GM18507 (cell line): ENCODE measurements around the gene EML1.

Source experiments
- DNase-seq: peaks from one replicate; pipeline ENCODE4 v3.0.0; 2011; ENCODE audit warnings: low read depth; ENCODE audit not compliant: insufficient read length; ENCODE audit errors: extremely low spot score
- FAIRE-seq: peaks from 2 replicates; lab custom pipeline; 2011; peaks lifted over from hg19 to GRCh38; lab: Jason Lieb, UNC

Gene EML1

DNA sequence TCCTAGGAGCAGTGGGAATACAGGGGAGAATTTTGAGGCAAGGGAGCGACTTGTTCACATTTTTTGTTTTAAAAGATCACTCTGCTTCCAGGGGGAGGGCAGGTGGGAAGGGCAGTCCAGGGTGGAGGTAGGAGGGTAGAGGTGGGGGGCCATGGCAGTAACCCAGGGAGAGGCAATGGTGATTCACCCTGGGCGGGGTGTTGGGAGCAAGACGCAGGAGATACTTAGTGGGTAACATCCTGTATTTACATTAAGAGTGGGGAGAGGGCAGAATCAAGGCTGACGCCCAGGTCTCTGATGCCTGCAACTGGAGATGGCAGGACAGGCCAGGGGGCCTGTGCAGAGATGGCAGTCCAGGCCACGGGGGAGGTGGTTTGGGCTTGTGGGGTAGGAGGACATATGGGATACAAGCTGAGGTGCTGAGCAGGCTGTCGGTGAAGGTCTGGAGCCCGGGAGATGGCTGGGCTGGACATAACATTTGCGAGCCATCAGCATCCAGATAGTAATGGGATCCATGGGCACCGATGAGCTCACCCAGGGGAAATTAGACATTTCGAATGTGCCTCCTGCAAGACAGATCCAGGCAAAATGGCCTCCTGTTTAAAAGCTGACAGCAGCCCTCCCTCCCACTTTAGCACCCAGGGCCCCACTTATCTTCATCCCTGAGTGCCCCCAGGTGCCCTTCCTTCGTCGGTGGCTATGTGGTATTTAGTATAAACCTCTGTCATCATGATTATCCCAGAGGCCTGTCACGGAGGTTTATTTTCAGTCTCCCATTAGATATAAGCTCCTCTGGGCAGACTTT lies 9.3 kb downstream of the EML1 start:
- no peak for FAIRE-seq
- DNase-seq: no peak

DNA sequence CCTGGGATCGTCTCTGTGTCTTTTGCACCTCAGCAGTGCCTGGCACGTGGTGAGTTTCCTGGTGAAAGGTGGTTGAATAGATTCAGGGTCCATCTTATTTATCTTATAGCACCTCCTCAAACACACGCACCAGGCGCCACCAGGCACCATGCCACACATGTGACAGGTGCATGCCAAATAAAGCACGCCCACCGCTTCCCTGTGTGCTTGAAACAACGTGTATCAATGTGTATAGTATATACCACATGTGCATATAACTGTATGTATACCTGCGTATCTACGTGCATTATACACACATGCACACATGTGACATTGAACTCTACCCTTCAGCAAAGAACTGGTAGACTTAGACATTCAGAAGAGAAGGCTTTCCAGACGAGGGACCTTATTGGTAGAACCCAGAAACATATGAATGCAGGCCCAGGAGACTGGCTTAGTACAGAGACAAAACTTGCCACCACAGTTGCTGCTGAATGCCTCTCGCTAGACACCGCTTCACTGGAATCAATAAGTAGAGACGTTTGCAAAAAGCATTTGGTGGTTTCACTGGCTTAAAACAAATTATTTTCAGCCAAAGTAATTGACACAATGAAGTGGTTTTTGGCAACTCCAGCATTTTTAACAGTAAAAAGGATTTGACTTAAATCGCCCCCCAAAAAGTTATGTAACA lies 10.0 kb downstream of the EML1 start:
- DNase-seq (no peak), FAIRE-seq (no peak)

GRCh38 chr14:99803803-99804202 lies 10.6 kb downstream of the EML1 start:
- DNase-seq (no peak), FAIRE-seq (no peak)

- FAIRE-seq (no peak), DNase-seq (no peak)
These were observed 12.7 kb downstream of the EML1 start for GRCh38 chr14:99805757-99806439.

GRCh38 chr14:99806836-99807235 lies 13.6 kb downstream of the EML1 start:
- DNase-seq: no peak

DNA sequence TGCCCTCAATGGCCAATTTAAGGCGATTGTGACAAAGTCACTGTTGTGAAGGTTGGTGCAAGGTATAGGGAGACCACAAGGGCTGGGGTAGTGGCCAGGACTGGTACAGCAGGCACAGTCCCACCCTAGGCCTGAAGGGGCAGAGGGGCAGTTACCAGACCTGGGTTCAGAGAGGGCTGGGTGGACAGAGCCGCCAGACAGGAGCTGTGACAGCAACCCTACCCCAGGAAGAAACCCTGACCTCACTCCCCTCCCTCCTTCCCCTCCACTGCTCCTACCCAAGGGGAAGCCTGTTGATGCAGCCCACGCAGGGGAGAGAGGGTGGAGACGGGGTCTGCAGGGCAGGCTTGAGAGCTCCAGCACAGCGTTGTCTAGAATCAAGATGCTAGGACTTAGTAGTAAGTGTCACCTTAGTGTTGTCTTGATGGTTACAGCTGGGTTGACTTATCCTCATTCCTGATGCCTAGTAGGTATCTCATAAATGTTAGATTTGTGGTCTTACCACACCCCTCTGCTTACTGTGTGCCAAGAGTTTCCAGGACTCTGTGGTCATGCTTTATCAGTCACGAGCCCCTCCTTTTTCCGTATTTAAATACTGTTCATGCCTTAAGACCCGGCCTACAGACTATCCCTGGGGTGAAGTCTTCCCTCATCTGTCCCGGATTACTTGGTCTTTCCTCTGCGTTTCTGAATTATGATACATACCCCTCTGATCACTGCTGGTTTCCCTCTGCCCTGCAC lies 14.4 kb downstream of the EML1 start:
- DNase-seq (no peak), FAIRE-seq (no peak)

More at GRCh38 chr14:99806836-99807235, 13.6 kb downstream of the EML1 start:
- no peak for FAIRE-seq

DNA sequence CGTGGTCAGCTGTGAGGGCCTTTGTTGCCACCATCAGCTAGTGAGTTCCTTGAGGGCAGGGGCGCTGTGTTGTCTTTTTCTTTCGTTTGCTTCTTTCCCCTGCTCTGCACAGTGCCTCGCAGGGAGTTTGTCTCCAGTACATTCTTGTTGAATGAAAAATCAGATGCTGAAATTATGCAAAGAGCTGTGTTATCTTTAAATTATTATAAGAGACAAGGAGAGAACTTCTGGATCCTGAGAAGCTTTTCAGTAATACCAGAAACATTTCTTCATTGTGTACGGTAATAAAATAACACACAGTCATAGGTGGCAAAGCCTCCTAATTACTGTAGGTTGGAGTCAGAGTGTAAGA lies 14.9 kb downstream of the EML1 start:
- no peak for FAIRE-seq
- no peak for DNase-seq

DNA sequence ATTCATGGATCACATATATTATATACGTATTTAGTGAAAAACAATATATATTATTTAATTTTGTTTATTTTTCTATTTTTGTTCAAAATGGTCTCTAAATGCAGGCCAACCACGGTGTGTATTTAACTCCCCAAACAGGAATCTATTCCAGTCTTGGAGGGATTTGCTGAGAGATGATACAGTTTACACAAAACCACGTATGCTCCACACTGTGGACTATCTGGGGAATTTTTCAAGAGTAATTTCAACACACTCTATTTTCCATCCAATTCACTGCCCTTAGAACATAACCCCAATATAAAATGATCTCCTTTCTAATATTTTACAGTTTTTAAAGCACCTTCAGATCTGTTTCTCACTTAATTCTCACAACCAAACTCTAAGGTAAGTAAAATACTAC lies 15.3 kb downstream of the EML1 start:
- no peak for FAIRE-seq
- no peak for DNase-seq

- FAIRE-seq: no peak
- no peak for DNase-seq
These were observed 16.1 kb downstream of the EML1 start for GRCh38 chr14:99809360-99809759.

GRCh38 chr14:99809859-99810558 lies 16.8 kb downstream of the EML1 start:
- no peak for FAIRE-seq
- DNase-seq: no peak

- DNase-seq (no peak), FAIRE-seq (no peak)
These were observed 17.3 kb downstream of the EML1 start for GRCh38 chr14:99810559-99810874.

DNA sequence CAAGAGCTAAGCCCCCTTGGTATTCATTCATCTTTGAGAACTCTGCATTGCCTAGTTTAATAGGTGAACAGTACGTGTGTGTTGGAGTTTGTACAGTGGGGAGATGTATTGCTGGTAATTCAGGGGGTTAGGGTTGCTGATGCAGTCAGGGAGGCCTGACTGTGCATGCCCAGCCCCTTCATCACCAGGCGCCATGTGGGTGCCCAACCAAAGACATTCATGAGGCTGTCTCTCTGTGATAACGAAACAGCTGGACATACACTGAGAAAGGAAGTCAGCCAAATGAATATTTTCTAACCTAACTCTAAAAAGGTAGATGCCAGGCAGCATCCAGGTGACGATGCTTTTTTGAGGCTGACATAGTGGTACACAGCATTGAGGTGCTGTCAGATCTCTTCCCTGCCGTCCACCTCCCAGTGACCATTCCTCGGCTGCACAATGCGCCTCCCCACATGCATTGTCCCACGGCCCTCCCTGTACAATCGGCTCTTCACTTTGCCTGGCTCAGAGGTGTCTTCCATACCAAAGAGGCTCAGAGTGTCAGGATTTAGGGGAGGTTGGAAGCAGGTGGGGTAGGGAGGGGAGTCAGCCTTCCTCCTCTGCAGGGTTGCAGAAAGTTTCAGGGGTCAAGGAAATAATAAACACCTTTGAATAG lies 19.0 kb downstream of the EML1 start:
- no peak for DNase-seq
- FAIRE-seq: no peak

DNA sequence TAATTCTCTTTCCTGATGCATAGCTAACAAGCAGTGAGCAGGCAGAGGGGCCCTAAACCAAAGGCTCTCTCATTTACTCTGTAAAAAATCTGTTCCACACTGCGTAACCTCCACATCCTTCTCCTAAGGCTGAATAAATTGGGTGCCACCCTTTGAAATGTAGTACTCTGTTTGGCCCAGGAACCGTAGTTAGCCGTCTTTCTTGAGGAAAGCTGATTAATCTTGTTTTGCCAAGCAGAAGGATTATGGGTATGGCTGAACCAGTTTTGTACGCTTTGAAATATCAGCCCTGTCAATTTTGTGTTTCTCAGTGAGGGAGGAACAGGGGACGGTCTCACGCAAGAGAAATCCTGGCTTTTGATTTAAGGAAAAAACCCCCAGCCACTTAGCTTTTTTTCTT lies 19.7 kb downstream of the EML1 start:
- DNase-seq (no peak), FAIRE-seq (no peak)

DNA sequence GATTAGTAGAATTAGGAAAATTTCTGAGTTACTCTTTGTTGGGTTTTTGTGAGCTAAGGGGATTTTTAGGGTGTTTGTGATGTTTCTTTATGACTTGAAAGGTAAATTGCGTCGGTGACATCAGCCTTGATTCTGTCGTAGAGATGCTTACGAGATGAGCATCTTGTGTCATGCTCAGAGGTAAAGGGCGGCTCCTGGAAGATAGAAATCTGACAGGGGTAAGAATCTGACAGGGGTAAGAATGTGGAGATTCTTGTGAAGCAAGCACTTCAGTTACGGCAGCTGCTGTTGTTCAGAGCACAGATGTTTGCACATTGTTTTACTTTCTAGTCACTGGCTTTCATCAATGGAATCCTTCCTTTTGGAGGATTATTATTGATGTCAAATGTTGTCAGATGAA lies 22.5 kb downstream of the EML1 start:
- FAIRE-seq: no peak
- DNase-seq: no peak

DNA sequence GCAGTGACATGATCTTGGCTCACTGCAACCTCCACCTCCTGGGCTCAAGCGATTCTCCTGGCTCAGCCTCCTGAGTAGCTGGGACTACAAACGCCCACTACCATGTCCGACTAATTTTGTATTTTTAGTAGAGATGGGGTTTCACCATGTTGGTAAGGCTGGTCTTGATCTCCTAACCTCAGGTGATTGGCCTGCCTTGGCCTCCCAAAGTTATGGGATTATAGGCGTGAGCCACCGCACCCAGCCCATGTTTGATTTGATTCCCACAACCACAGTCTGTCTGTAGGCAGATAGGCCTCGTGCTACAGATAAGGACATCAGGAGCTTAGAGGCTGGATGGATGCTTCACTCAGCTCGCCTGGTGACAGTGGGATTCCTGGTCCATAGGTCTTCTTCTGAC lies 23.0 kb downstream of the EML1 start:
- FAIRE-seq (no peak), DNase-seq (no peak)

GRCh38 chr14:99816642-99817041 lies 23.4 kb downstream of the EML1 start:
- no peak for DNase-seq
- no peak for FAIRE-seq

DNA sequence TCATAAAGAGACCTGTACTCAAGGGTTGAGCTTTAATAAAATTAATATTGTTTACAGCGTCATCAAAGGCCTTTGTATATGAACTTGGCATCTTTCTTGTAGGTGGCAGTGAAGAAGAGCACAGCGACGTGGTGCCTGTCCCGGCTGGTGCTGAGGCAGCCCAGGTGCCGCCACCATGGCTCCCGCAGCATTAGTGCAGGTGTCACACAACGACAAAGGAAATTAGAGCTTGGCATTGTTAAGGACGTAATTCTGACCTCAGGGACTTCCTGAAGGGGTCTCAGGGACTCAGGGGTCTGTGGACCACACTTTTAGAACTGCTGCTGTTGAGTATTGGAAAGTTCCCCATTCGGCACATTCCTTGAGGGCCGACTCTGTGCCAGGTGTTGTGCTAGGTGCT lies 24.1 kb downstream of the EML1 start:
- FAIRE-seq (no peak), DNase-seq (no peak)

DNA sequence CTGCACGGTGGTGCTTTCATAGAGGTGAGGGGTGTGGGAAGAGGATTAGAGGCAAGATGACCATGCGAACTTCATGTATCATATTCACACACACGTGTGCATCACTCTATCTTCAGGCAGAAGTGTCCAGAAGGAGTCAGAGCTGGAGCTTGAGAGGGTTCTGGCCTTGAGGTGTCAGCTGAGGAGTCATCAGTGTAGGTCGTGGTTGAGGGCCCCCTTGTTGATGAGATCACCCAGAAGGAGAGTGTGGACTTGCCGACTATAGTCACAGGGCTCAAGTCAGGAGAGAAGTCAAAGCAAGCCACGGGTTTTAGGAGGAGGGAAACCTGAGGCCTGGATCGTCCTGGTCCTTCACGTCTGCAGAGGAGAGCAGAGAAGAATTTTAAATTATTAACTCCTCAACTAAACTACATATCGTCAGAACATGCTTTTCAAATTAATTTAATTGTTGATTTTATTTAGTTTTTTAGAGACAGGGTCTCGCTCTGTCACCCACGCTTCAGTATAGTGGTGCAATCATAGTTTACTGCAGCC lies 25.4 kb downstream of the EML1 start:
- DNase-seq: no peak
- no peak for FAIRE-seq

DNA sequence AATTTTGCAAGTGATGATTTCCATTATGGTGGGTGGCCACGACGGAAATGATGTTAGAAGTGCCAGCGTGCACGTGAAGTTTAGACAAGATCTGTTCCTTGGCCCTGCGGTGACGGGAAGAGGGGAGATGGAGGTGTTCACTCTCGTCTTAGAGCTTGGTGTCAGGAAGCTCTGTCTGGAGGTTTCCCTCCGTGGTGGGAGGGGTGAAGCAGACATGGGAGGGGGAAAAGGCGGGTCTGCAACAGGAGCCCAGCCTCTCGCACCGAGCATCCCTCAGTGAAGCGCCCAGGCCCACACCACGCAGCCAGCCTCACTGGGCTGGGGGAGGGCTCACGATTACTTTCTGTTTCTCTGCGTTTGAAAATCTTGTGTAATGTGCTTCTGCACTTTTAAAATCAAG lies 26.3 kb downstream of the EML1 start:
- no peak for DNase-seq
- no peak for FAIRE-seq
